GM12801 (cell line): ENCODE results near the gene TMEM120B.

Experiments used
- TF ChIP-seq, protein P1 (sequence below): IDR thresholded peaks from one replicate; pipeline ENCODE4 v1.5.1; 2011; ENCODE audit warnings: control low read depth; ENCODE audit not compliant: insufficient read length; ENCODE audit errors: extremely low read depth

TMEM120B gene

DNA sequence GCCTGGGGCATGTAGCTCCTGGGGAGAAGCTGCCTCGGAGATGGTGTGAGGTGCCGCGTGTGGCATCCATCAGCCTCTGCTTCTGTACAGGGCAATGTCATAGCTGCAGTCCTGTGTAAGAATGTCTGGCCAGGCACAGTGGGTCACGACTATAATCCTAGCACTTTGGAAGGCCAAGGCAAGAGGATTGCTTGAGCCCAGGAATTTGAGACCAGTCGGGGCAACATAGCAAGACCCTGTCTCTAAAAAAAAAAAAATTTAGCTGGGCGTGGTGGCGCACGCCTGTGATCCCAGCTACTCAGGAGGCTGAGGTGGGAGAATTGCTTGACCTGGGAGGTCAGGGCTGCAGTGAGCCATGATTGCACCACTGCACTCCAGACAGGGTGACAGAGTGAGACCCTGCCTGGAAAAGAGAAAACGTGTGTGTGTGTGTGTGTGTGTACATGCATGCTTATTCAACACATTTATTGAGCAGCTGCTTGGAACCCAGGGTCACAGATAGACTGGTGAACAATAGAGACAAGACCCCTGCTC lies 56.8 kb downstream of the TMEM120B start:
- TF ChIP-seq, protein P1, sequence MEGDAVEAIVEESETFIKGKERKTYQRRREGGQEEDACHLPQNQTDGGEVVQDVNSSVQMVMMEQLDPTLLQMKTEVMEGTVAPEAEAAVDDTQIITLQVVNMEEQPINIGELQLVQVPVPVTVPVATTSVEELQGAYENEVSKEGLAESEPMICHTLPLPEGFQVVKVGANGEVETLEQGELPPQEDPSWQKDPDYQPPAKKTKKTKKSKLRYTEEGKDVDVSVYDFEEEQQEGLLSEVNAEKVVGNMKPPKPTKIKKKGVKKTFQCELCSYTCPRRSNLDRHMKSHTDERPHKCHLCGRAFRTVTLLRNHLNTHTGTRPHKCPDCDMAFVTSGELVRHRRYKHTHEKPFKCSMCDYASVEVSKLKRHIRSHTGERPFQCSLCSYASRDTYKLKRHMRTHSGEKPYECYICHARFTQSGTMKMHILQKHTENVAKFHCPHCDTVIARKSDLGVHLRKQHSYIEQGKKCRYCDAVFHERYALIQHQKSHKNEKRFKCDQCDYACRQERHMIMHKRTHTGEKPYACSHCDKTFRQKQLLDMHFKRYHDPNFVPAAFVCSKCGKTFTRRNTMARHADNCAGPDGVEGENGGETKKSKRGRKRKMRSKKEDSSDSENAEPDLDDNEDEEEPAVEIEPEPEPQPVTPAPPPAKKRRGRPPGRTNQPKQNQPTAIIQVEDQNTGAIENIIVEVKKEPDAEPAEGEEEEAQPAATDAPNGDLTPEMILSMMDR: no peak

DNA sequence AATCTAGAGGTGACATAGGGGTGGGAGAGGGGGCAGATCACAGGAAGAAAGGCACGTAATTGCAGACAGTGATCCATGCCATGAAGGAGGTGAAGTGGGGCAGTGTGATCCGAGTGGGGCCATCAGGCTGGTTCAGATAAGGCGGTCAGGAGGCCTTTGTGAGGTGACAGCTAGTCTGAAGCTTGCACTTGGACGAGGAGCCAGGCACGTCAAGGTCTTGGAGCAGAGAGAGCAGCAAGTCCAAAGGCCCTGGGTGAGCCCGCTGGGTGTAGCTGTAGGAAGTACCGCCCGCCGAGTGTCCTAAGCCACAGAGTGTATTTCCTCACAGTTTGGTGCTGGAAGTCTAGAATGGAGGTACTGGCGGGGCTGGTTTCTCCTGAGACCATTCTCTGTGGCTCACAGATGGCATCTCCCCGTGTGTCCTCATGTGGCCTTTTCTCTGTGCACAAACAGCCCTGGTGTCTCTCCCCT lies 57.3 kb downstream of the TMEM120B start:
- TF ChIP-seq, protein P1: no peak

DNA sequence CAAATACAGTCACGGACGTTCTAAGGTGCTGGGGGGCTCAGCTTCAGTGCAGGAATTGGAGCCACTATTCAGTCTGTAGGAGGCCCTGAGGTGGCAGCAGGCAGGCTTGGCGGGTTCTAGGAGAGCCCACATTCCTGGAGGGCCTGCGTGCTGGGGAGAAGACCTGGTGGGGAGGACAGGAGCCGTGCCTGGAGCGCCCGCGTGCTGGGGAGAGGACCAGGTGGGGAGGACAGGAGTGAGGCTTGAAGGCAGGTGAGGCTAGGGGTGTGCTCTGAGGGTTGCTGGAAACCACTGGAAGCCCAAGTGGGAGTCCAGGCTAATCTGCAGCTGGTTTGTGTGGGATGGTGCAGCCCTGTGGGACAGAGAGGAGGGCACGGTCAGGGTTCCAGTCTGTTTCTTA lies 57.8 kb downstream of the TMEM120B start:
- TF ChIP-seq, protein P1: no peak

DNA sequence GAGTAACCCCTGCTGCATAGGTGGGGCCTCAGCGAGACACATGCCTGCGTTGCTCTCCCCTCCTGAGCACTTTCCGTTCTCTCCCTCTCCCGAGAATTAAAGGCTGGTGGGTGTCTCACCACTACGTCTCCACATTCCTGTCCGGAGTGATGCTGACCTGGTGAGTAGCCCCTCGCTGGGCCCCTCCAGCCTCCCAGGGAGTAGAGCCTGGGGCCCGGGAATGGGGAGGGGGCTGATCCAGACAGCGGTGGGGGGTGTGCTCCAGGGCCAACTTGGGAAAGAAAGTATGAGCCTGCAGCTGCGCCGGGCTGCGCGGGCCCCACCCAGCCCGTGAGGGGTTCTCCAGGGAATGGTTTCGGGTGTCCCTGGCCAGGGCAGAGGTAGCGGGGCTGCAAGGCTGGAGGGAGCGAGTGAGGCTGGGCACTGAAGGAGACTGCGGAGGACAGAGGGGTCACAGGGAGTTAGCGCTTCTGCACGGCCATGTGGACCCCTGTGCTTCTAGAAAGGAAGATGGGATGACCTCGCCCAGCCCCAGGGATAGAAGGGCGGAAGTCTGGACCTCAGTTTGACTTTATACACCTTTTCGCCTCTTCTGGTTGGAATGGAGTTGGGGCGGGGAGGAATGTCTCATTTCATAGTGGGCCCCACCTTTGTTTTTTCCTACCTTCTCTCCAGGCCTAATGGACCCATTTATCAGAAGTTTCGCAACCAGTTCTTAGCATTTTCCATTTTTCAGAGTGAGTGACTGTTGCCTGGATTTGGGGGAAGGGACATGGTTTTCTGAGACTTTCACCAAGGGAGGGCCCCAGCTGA lies 58.5 kb downstream of the TMEM120B start:
- TF ChIP-seq, protein P1: no peak

DNA sequence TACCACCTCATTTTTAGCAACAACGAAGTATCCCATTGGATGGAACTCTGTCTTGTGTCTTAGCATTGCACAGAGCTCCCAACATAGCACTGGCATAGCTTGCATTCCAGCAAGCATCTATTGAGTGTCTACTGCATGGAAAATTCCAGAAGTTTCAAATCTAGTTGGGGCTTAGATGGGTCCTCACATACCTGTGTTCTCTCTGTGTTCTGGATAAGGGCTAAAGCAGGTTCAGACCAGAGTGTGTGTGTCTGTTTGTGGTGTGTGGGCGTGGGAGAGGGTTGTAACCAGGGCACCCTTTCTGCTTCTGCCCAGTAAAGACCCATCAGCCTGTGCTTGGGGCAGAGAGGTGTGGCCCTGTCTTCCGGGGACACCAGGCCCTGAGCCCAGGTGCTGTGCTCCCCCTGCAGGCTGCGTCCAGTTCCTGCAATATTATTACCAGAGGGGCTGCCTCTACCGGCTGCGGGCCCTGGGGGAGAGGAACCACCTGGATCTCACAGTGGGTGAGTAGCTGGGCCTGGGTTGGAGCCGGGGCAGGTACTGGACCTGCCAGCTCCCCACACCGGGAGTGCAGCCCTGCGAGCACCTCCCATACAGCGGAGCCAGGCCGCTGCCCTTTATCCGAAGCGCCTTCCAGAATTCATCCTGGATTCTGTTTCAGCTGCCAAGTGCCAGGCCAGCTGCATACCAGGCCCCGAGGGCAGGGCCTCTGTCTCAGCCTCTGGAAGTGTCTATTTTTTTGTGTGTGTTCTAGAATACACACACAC lies 60.6 kb downstream of the TMEM120B start:
- TF ChIP-seq, protein P1: peak; percentile 18

DNA sequence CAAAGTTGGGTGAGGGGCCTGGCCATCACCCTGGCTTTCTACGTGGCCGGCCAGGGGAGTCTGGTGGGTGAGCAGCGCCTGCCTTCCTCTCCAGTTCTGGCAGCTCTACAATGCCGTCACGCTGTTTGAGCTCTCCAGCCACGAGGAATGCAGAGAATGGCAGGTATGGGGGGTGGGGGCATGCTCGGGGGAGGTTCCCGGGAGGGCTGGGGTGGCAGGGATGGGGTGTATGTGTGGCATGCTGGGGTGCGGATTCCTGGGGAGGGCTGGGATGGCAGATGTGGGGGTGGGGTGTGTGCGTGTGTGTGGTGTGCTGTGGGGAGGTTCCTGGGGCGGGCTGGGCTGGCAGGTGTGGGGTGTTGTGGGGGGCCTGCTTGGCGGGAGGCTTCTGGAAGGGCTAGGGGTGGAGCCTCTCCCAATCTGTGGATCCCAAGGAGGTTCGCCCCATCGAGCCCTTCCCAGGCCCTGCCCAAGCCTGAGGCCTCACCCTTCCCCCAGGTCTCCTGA lies 62.5 kb downstream of the TMEM120B start:
- TF ChIP-seq, protein P1: no peak

DNA sequence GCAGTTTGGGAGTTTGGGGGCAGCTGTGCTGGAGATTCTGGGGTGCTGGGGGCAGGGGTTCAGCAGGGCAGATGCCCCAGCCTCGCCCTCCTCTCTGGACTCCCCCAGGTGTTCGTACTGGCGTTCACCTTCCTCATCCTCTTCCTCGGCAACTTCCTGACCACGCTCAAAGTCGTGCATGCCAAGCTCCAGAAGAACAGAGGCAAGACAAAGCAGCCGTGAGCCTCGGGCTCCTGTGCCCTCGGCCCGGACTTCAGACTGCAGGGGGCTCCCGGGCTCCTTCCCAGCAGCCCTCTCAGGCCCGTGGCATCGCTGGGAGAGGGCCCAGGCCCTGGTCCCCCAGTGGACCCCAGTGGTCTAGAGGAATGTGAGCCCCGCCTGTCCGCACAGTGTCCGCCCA lies 62.9 kb downstream of the TMEM120B start:
- TF ChIP-seq, protein P1: no peak
